HCT116 (cell line): ENCODE data around the gene AIF1L.

Experiments
- EZH2 ChIP-seq: fragments of 200-600 bp; sonication (generic); IDR thresholded peaks from 2 replicates; pipeline ENCODE4 v1.6.1; 2017; ENCODE audit warnings: antibody characterized with exemption, mixed run types
- JUND ChIP-seq: IDR thresholded peaks from 2 replicates; pipeline ENCODE4 v1.6.1; 2012
- POLR2A ChIP-seq: IDR thresholded peaks from 2 replicates; pipeline ENCODE4 v1.7.0; 2011; ENCODE audit warnings: borderline replicate concordance; ENCODE audit not compliant: insufficient read depth, insufficient read length; ENCODE audit errors: extremely low read depth
- SIN3A ChIP-seq: IDR thresholded peaks from 2 replicates; pipeline ENCODE4 v1.6.1; 2012; ENCODE audit warnings: low read depth
- SP1 ChIP-seq: IDR thresholded peaks from 2 replicates; pipeline ENCODE4 v1.6.1; 2012; ENCODE audit warnings: low read depth
- ZFX ChIP-seq: fragments of 450-650 bp; IDR thresholded peaks from 2 replicates; pipeline ENCODE4 v1.6.1; 2017
- TF ChIP-seq, protein P1 (sequence below), 3 experiments: fragments of 200-600 bp in 1 of 3; sonication (generic) in 1 of 3; IDR thresholded peaks in 2 of 3; conservative IDR thresholded peaks in 1 of 3; 2 replicates each; pipeline ENCODE4 v1.5.1; 2012 to 2017; ENCODE audit warnings: low read depth in 2 of 3, low read length in 2 of 3, antibody characterized with exemption in 1 of 3, borderline replicate concordance in 1 of 3, control low read depth in 1 of 3, mild to moderate bottlenecking in 1 of 3, mixed read lengths in 1 of 3, mixed run types in 1 of 3, moderate library complexity in 1 of 3; ENCODE audit not compliant: insufficient read depth in 1 of 3
- TF ChIP-seq, protein P2 (sequence below): IDR thresholded peaks from 2 replicates; pipeline ENCODE4 v1.6.1; 2012; ENCODE audit warnings: low read depth
- TF ChIP-seq, protein P3 (sequence below): IDR thresholded peaks from 2 replicates; pipeline ENCODE4 v1.6.1; 2012

DNA sequence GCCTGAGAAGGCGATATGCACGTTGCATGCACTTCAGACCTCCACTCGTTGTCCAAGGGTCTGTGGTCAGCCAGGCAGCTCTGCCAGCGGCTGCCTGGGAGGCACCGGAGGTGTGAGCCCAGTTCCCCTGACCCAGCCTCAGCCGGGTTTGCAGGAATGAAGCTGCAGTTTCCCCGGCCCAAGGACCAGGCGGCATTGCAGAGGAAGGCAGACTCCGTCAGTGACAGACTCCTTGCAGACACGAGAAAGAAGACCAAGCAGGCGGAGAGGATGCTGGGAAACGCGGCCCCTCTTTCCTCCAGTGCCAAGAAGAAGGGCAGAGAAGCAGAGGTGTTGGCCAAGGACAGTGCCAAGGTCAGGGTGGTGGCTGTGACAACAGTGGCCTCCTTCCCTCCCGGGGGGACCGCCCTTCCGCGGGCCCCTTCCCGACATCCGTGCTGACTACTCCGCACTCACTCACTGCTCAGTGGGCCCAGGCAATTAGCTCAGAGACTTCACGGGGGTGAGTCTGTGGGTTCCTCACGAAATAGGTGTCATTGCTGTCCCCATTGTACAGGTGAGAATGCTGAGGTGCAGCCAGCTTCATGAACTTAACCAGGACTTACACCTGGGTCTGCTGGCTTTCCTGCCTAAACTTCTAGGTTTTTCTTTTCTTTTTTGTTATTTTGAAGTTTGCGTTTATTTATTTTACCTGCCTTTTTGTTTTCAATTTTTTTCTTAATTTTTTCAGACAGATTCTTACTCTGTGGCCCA is 10.8 kb upstream of the AIF1L start:
- TF ChIP-seq SIN3A, result no peak
- TF ChIP-seq, protein P1, sequence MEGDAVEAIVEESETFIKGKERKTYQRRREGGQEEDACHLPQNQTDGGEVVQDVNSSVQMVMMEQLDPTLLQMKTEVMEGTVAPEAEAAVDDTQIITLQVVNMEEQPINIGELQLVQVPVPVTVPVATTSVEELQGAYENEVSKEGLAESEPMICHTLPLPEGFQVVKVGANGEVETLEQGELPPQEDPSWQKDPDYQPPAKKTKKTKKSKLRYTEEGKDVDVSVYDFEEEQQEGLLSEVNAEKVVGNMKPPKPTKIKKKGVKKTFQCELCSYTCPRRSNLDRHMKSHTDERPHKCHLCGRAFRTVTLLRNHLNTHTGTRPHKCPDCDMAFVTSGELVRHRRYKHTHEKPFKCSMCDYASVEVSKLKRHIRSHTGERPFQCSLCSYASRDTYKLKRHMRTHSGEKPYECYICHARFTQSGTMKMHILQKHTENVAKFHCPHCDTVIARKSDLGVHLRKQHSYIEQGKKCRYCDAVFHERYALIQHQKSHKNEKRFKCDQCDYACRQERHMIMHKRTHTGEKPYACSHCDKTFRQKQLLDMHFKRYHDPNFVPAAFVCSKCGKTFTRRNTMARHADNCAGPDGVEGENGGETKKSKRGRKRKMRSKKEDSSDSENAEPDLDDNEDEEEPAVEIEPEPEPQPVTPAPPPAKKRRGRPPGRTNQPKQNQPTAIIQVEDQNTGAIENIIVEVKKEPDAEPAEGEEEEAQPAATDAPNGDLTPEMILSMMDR (IDR thresholded peaks at IDR 0.05 in 2 of 3, conservative IDR thresholded peaks at IDR 0.05 in 1 of 3; ENCODE audit: borderline replicate concordance in 1 of 3, insufficient read depth in 1 of 3, low read depth in 2 of 3, low read length in 2 of 3), result no peak
- TF ChIP-seq POLR2A, result no peak
- no peak for TF ChIP-seq JUND
- TF ChIP-seq, protein P2, sequence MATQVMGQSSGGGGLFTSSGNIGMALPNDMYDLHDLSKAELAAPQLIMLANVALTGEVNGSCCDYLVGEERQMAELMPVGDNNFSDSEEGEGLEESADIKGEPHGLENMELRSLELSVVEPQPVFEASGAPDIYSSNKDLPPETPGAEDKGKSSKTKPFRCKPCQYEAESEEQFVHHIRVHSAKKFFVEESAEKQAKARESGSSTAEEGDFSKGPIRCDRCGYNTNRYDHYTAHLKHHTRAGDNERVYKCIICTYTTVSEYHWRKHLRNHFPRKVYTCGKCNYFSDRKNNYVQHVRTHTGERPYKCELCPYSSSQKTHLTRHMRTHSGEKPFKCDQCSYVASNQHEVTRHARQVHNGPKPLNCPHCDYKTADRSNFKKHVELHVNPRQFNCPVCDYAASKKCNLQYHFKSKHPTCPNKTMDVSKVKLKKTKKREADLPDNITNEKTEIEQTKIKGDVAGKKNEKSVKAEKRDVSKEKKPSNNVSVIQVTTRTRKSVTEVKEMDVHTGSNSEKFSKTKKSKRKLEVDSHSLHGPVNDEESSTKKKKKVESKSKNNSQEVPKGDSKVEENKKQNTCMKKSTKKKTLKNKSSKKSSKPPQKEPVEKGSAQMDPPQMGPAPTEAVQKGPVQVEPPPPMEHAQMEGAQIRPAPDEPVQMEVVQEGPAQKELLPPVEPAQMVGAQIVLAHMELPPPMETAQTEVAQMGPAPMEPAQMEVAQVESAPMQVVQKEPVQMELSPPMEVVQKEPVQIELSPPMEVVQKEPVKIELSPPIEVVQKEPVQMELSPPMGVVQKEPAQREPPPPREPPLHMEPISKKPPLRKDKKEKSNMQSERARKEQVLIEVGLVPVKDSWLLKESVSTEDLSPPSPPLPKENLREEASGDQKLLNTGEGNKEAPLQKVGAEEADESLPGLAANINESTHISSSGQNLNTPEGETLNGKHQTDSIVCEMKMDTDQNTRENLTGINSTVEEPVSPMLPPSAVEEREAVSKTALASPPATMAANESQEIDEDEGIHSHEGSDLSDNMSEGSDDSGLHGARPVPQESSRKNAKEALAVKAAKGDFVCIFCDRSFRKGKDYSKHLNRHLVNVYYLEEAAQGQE, result no peak
- TF ChIP-seq, protein P3, sequence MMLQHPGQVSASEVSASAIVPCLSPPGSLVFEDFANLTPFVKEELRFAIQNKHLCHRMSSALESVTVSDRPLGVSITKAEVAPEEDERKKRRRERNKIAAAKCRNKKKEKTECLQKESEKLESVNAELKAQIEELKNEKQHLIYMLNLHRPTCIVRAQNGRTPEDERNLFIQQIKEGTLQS, result no peak
- TF ChIP-seq SP1, result no peak
- TF ChIP-seq EZH2, result no peak
- no peak for TF ChIP-seq ZFX
